GM21528 (cell line): ENCODE results near the gene PTPRN2.
"Not testable (repeated sequence)": the region's sequence is repeated elsewhere in the genome, so short reads cannot be mapped to it uniquely, and the experiment has no call there.

Experiments
- ATAC-seq: cut with Tn5 transposase; IDR thresholded peaks from one replicate; pipeline ENCODE4 v1.9.1; 2021; ENCODE audit warnings: mild to moderate bottlenecking, moderate library complexity; ENCODE audit not compliant: unreplicated experiment, low FRiP score

The PTPRN2 gene

DNA sequence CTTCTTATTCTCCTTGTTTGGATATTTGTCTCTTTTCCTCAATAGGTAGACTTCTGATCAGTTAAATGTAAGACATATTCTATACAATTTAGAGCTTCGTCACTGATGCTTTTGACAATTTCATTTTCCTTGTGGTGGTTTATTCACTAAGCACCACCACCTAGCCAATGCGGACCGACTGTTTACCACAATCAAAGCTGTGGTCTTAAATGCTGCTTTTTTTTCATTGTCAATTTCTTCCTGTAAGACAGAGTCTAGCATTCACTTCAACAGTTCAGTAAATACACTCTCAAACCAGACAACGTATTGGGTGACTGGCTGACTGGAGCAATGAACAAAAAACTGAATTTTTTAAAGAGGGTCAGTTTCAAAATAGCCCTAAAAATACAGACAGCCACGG is 1011.8 kb downstream of the PTPRN2 start:
- no peak for ATAC-seq

GRCh38 chr7:157574914-157575586 is 1012.6 kb downstream of the PTPRN2 start:
- ATAC-seq = no peak

- no peak for ATAC-seq
Observed at GRCh38 chr7:157574120-157574825, 1013.4 kb downstream of the PTPRN2 start.

DNA sequence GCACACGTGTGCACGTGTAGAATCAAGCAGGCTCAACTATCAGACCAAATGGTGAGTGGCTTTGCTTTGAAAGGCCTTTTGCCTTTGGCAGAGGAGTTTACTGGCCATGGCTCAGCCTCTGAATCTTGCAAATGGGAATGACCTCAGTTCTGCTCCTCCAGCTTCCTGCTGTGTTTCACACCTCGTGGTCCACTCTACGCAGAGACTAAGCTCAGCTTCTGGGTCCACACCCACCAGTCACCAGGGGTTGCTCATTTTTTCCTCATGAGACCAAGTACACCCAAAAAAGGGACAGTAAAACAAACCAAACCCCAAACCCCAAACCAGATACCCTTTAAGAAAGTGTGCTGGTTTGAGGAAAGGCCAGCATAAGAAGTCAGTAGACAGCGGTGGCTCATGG is 1014.4 kb downstream of the PTPRN2 start:
- no peak for ATAC-seq

DNA sequence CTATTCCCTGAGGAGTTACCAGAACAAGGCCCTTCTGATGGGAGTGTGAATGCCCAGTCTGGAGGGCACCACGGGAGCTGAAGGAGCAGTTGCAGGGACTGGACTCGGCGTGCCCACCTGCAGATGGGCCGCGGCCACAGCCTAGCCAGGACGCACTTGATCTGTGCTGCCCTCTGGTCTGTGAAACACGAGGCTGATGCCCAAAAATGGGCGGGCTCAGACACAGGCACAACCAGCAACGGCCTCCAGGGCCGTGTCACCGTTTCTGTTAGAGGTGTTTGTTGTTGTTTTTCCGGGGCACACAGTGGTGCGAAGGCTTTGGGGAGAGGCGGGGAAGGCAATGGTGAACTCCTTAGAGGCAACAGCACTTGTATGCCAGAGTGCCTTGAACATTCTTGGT is 1015.0 kb downstream of the PTPRN2 start:
- ATAC-seq = no peak

DNA sequence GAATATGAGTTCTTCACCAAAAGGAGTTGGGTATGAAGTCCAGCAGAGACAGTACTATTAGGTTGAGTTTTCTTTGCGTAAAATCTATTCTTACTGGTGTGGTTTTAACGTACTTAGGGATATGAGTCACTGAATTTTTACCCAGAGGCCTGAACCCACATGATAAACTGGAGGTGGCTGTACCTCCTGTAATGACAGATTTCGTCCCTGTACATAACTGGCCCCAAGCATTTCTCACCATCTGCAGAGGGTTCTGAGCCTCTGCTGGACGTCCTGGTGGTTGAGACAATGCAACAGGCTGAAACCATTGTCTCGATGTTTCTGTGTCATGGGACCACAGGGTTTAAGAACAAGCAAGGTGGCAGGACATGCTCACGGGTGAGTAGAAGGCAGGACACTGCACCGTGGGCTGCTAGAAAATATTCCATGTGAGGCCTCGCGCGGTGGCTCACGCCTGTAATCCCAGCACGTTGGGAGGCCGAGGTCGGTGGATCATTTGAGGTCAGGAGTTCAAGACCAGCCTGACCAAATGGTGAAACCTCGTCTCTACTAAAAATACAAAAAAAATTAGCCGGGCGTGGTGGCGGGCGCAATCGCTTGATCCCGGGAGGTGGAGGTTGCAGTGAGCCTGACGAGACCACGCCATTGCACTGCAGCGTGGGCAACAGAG is 1017.0 kb downstream of the PTPRN2 start:
- ATAC-seq = no peak

- no peak for ATAC-seq
Observed at GRCh38 chr7:157569967-157570366, 1017.7 kb downstream of the PTPRN2 start.

DNA sequence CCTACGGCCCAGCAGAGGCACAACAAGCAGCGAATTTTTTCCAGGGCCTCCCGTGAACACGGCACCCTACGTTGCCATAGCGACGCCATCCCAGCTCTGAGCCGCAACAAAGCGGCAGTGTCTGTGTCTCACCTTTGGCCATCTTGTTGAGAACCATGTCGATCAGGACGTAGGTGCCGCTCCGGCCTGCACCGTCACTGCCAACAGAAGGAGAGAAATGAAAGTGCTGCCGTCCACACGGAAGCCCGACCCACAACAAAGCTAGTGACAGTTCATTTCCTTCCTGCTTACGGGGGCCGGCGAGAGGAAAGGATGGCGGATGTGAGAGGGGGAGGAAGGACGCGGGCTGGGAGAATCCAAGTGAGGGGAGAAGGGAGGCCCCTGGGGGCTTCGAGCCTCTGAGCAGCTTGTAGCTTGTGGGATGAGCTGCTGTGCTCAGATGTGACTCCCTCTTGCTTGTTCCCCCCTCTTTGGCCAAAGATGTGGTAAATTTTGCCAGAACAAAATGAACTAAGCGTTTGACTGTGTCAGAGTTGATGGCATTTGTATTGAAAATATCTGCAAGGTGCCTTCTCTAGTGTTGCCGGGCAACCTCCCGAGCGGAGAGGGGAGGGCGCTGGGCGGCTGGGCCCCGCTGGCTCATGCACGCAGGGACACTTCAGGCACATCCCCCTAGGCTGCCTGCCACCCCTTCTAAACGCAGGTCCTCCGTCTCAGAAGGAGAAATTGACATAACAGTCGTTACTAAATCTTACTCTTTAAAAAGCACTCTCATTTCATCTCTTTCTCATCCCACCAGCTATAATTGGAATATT is 1018.6 kb downstream of the PTPRN2 start:
- ATAC-seq = peak; percentile 84

DNA sequence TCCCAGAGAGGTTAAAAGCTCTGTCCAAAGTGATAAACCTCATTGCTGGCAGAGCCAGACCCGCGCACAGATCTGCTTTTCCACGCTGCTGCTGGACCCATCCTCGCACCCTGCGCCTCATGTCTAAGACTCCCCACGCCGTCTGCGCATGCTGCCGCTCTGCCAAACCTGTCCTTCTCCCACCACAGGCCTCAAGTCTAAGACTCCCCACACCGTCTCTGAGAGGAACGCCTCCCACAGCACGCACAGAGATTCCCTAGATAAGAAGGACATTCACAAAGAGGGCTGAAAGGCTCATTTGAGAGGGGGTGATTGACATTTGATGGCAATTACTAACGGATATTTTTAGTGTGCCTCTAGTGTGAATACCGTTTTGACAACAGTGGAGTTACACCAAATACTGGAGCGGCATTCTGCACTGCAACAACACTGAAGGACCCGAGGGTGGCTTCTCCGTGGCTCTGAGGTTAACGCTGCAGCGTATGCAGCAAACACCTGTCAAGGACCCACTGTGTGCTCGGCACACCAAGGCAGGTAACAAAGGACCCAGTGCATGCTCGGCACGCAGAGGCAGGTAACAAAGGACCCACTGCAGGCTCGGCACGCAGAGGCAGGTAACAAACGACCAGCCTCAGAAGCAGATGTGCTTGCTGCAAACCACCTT is 1019.4 kb downstream of the PTPRN2 start:
- ATAC-seq = no peak

- no peak for ATAC-seq
Observed at GRCh38 chr7:157567666-157568065, 1020.0 kb downstream of the PTPRN2 start.

DNA sequence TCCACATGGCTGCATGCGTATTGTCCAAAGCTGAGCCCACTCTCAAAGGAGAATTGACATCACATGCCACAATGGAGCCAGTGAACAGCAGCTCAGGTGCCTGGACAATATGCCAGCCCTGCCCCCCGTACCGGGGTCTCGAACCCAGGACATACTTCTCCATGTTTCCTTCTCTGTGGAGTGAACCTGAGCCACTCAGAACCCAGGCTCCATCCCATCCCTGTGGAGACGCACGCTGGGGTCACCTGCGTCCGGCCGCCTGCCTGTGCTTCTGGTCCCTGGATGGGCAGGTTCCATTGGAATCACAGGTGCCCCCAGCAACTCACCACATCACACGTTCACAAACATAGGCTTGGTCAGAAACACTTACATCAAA is 1021.0 kb downstream of the PTPRN2 start:
- ATAC-seq = no peak

GRCh38 chr7:157565981-157566630 is 1021.5 kb downstream of the PTPRN2 start:
- no peak for ATAC-seq

DNA sequence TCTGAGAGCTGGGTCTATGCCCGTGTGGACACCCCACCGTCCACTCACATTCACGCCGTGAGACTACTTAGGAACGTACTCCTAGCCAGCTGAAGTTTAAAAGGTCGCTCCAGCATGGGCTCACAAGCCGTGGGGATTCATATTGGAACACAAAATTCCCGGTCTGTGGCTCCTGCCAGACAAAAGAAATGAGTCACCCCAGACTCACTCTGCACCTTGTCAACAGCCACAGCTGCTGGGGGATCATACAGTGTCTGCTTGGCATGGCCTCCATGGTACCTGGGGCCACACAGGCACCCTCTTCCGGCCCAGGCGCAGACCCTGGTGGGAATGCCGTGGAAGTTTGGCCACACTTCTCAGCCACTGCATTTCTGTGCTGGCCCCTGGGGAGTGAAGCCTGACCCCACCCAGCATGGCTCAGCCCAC is 1022.4 kb downstream of the PTPRN2 start:
- ATAC-seq = no peak

GRCh38 chr7:157564517-157565177 is 1023.0 kb downstream of the PTPRN2 start:
- no peak for ATAC-seq

DNA sequence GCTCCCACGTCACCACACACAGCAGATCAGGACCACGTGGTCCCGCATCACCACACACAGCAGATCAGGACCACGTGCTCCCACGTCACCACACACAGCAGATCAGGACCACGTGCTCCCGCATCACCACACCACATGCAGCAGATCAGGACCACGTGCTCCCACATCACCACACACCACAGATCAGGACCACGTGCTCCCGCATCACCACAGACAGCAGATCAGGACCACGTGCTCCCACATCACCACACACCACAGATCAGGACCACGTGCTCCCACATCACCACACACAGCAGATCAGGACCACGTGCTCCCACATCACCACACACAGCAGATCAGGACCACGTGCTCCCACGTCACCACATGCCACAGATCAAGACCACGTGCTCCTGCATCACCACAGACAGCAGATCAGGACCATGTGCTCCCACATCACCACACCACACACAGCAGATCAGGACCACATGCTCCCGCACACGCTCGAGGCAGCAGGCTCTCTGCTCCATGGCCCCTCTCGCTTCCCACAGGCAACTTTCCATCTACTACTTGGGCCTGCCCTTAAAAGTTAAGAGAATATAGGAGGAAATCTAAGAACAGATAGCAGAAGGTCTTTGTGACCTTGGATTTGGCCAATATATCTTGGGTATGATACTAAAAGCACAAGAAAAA is 1024.0 kb downstream of the PTPRN2 start:
- ATAC-seq = not testable (repeated sequence)

- ATAC-seq = not testable (repeated sequence)
Observed at GRCh38 chr7:157562522-157563398, 1024.9 kb downstream of the PTPRN2 start.

DNA sequence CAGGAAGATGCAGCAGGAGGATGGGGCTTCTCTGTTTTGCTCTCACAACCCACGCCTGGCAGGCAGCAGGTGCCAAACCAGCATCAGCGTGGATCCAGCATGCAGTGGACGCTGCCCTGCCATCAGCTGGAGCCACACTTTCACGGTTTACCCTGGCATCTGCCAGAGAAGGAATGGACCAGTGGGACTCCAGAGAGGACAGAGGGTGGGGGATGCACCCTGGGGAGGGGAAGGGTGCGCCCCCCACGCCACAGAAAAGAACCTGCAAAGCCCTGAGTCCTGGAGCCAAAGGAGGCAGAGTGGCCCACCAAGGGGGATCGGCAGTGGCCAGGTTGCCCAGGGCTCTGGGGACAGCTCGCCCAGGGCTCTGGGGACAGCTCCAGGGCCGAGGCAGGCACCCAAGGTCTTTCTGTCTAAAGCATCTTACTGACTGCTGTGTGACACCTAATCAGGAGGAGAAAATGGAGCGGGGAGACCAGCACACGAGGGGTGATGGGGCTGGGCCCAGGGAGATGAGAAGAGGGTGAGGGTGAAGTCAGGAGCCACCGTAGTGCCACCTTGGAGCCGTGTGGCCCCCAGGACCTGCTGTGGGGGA is 1025.7 kb downstream of the PTPRN2 start:
- no peak for ATAC-seq

DNA sequence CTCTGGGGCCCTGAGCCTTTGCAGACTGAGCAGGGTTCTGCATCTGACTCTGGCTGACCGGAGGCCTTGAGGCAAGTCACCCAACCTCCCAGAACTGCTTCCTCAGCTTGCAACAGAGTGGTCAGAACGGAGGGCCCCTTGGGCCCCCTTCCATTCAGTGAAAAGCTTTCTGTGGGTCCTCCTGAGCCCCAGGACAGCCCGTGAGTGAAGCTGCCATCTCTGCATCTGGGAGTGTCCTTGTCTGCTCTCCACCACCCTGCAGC is 1026.2 kb downstream of the PTPRN2 start:
- no peak for ATAC-seq
